Suprapubic skin (tissue), 4 donors: Measurements from ENCODE around the gene GMPPA. TPM values are rescaled to one million over a fixed set of nuclear protein-coding genes. Genes with fewer than 3 reads are reported as not detected.

ENCODE experiments used
- DNase-seq, 2 donors: peaks; one replicate each; pipeline ENCODE4 v3.0.0-alpha.2; 2019; ENCODE audit warnings: low spot score in 2 of 2
- H3K27ac ChIP-seq: fragments of 200-600 bp; sonication (generic); one replicate; pipeline ENCODE4 v1.5.1; 2019
- H3K27me3 ChIP-seq: fragments of 200-600 bp; sonication (generic); one replicate; pipeline ENCODE4 v1.5.1; 2019
- H3K36me3 ChIP-seq: fragments of 200-600 bp; sonication (generic); one replicate; pipeline ENCODE4 v1.5.1; 2019
- H3K4me1 ChIP-seq: fragments of 200-600 bp; sonication (generic); one replicate; pipeline ENCODE4 v1.5.1; 2019
- H3K4me3 ChIP-seq: fragments of 200-600 bp; sonication (generic); one replicate; pipeline ENCODE4 v1.5.1; 2019; ENCODE audit warnings: mild to moderate bottlenecking
- H3K9me3 ChIP-seq: fragments of 200-600 bp; sonication (generic); one replicate; pipeline ENCODE4 v1.5.1; 2019
- CTCF ChIP-seq, 2 donors: fragments of 200-600 bp in 1 of 2; fragments of 450-650 bp in 1 of 2; sonication (generic) in 1 of 2; IDR thresholded peaks; one replicate each; pipeline ENCODE4 v1.5.1; 2016 to 2019; ENCODE audit warnings: antibody characterized with exemption in 2 of 2, mild to moderate bottlenecking in 1 of 2, moderate library complexity in 1 of 2
- EP300 ChIP-seq: sonication (generic); formaldehyde crosslinking; IDR thresholded peaks from one replicate; pipeline ENCODE4 v1.6.1; 2017; ENCODE audit warnings: antibody characterized with exemption
- POLR2A ChIP-seq, 2 donors: fragments of 450-650 bp; IDR thresholded peaks; one replicate each; pipeline ENCODE4 v1.6.1; 2017; ENCODE audit warnings: antibody characterized with exemption in 2 of 2, mild to moderate bottlenecking in 2 of 2, moderate library complexity in 2 of 2
- POLR2AphosphoS5 ChIP-seq, 3 donors: sonication (generic); formaldehyde crosslinking; IDR thresholded peaks; one replicate each; pipeline ENCODE4 v1.6.1; 2017; ENCODE audit warnings: antibody characterized with exemption in 3 of 3
- WGBS: methylation state at CpG from one replicate; pipeline ENCODE4 v1.1.5; 2018; 5-methylcytosine and 5-hydroxymethylcytosine counted together
- total RNA-seq, 4 donors: library from RNA; depleted of rRNA; stranded (reverse); fragments of >200 nt; gene quantifications; one replicate each; pipeline ENCODE4 v1.1.0, GENCODE V29; 2016

GMPPA gene
- total RNA-seq, 4 donors from 2014 or later = 18.3 to 31.3 (median 22.3) TPM

GRCh38 chr2:219537657-219538488 is 39.2 kb downstream of the GMPPA start:
- Histone ChIP-seq H3K36me3 (peaks cover 24% of the 10 kb centered on the region), H3K9me3 (no peaks in the 10 kb centered on the region), H3K4me3 (no peak overlapping the region), H3K27me3 (no peaks in the 10 kb centered on the region), H3K4me1 (peaks cover 25% of the 10 kb centered on the region), H3K27ac (no peak overlapping the region)
- DNase-seq = no peak
- TF ChIP-seq POLR2AphosphoS5 (IDR thresholded peaks at IDR 0.05) (no peak), EP300 (no peak), CTCF (IDR thresholded peaks at IDR 0.05) (no peak), POLR2A (IDR thresholded peaks at IDR 0.05) (no peak)
- WGBS = 50% methylated on average over 11 of the region's 15 CpGs

GRCh38 chr2:219538504-219538951 is 39.8 kb downstream of the GMPPA start:
- no peak for DNase-seq
- H3K36me3 ChIP-seq = peaks cover 24% of the 10 kb centered on the region
- no peaks in the 10 kb centered on the region for H3K27me3 ChIP-seq
- no peaks in the 10 kb centered on the region for H3K9me3 ChIP-seq
- no peak overlapping the region for H3K27ac ChIP-seq
- 73% methylated on average over 5 of the region's 6 CpGs for WGBS
- H3K4me3 ChIP-seq = no peak overlapping the region
- TF ChIP-seq CTCF (IDR thresholded peaks at IDR 0.05) = no peak
- no peak for TF ChIP-seq POLR2AphosphoS5 (IDR thresholded peaks at IDR 0.05)
- TF ChIP-seq EP300 = no peak
- TF ChIP-seq POLR2A (IDR thresholded peaks at IDR 0.05) = no peak
- peaks cover 27% of the 10 kb centered on the region for H3K4me1 ChIP-seq

- H3K36me3 ChIP-seq = peaks cover 24% of the 10 kb centered on the region
- TF ChIP-seq POLR2A (IDR thresholded peaks at IDR 0.05) = no peak
- no peak for TF ChIP-seq CTCF (IDR thresholded peaks at IDR 0.05)
- no peak for TF ChIP-seq EP300
- no peak for TF ChIP-seq POLR2AphosphoS5 (IDR thresholded peaks at IDR 0.05)
- H3K27me3 ChIP-seq = no peaks in the 10 kb centered on the region
- WGBS = 85% methylated on average over 15 of the region's 32 CpGs
- H3K27ac ChIP-seq = no peak overlapping the region
- no peak overlapping the region for H3K4me3 ChIP-seq
- DNase-seq = no peak
- H3K4me1 ChIP-seq = peaks cover 31% of the 10 kb centered on the region
- no peaks in the 10 kb centered on the region for H3K9me3 ChIP-seq
Observed at GRCh38 chr2:219538956-219539788, 40.5 kb downstream of the GMPPA start.

GRCh38 chr2:219539926-219540678 is 41.4 kb downstream of the GMPPA start:
- H3K9me3 ChIP-seq = no peaks in the 10 kb centered on the region
- 94% methylated on average over 6 of the region's 46 CpGs for WGBS
- H3K27me3 ChIP-seq = no peaks in the 10 kb centered on the region
- TF ChIP-seq CTCF (IDR thresholded peaks at IDR 0.05) (no peak), POLR2AphosphoS5 (IDR thresholded peaks at IDR 0.05) (no peak), POLR2A (IDR thresholded peaks at IDR 0.05) (no peak), EP300 (no peak)
- H3K4me1 ChIP-seq = peaks cover 35% of the 10 kb centered on the region
- no peak for DNase-seq
- peaks cover 24% of the 10 kb centered on the region for H3K36me3 ChIP-seq
- H3K4me3 ChIP-seq = no peak overlapping the region
- no peak overlapping the region for H3K27ac ChIP-seq
